Astrocyte (in vitro differentiated cells and primary cell): ENCODE results near the gene GALR1. TPM values are rescaled to one million over a fixed set of nuclear protein-coding genes. Genes with fewer than 3 reads are reported as not detected.

ENCODE experiments used
- DNase-seq: peaks from one replicate; pipeline ENCODE4 v3.0.0-alpha.2; 2010; ENCODE audit warnings: low read depth
- FAIRE-seq: peaks from 2 replicates; lab custom pipeline; 2011; peaks lifted over from hg19 to GRCh38; lab: Jason Lieb, UNC
- H2AFZ ChIP-seq: 2 replicates; pipeline ENCODE4 v1.6.0; 2012; ENCODE audit warnings: low read depth, low read length, inconsistent platforms
- H3K27ac ChIP-seq: 2 replicates; pipeline ENCODE4 v1.5.1; 2011; ENCODE audit warnings: low read depth, low read length, inconsistent platforms
- H3K27me3 ChIP-seq: 2 replicates; pipeline ENCODE4 v1.6.0; 2011; ENCODE audit warnings: low read length, inconsistent platforms; ENCODE audit not compliant: insufficient read depth
- H3K36me3 ChIP-seq: 2 replicates; pipeline ENCODE4 v1.5.1; 2011; ENCODE audit warnings: low read length, inconsistent platforms; ENCODE audit not compliant: insufficient read depth
- H3K4me1 ChIP-seq: 2 replicates; pipeline ENCODE4 v1.5.1; 2011; ENCODE audit warnings: low read length, inconsistent platforms; ENCODE audit not compliant: insufficient read depth
- H3K4me2 ChIP-seq: 2 replicates; pipeline ENCODE4 v1.6.0; 2012; ENCODE audit warnings: low read length, inconsistent platforms
- H3K4me3 ChIP-seq: 2 replicates; pipeline ENCODE4 v1.5.1; 2011; ENCODE audit warnings: low read depth, mild to moderate bottlenecking, low read length, inconsistent platforms; ENCODE audit not compliant: insufficient read depth
- H3K79me2 ChIP-seq: 2 replicates; pipeline ENCODE4 v1.6.0; 2012; ENCODE audit warnings: mild to moderate bottlenecking, low read length, inconsistent platforms; ENCODE audit not compliant: insufficient read depth
- H3K9ac ChIP-seq: 2 replicates; pipeline ENCODE4 v1.6.0; 2012; ENCODE audit warnings: mild to moderate bottlenecking, low read length, inconsistent platforms
- H3K9me3 ChIP-seq: 2 replicates; pipeline ENCODE4 v1.5.1; 2012; ENCODE audit warnings: low read depth, mild to moderate bottlenecking, low read length, inconsistent platforms; ENCODE audit not compliant: insufficient read depth
- H4K20me1 ChIP-seq: 2 replicates; pipeline ENCODE4 v1.6.0; 2012; ENCODE audit warnings: low read length, inconsistent platforms; ENCODE audit not compliant: insufficient read depth
- H3K27ac Mint-ChIP-seq: one replicate; pipeline ENCODE4 v1.8.0; 2021; ENCODE audit warnings: mild to moderate bottlenecking, mixed read lengths; ENCODE audit not compliant: unreplicated experiment
- H3K27me3 Mint-ChIP-seq: one replicate; pipeline ENCODE4 v1.8.0; 2021; ENCODE audit warnings: low read depth, mixed read lengths; ENCODE audit not compliant: unreplicated experiment
- H3K36me3 Mint-ChIP-seq: one replicate; pipeline ENCODE4 v1.8.0; 2021; ENCODE audit warnings: low read depth, mixed read lengths; ENCODE audit not compliant: unreplicated experiment
- H3K4me1 Mint-ChIP-seq: one replicate; pipeline ENCODE4 v1.8.0; 2021; ENCODE audit warnings: low read depth, mixed read lengths; ENCODE audit not compliant: unreplicated experiment
- H3K4me3 Mint-ChIP-seq: one replicate; pipeline ENCODE4 v1.8.0; 2021; ENCODE audit warnings: mild to moderate bottlenecking, moderate library complexity, mixed read lengths; ENCODE audit not compliant: unreplicated experiment
- H3K9me3 Mint-ChIP-seq: one replicate; pipeline ENCODE4 v1.8.0; 2021; ENCODE audit warnings: mild to moderate bottlenecking, mixed read lengths; ENCODE audit not compliant: unreplicated experiment
- CTCF ChIP-seq: IDR thresholded peaks from 2 replicates; pipeline ENCODE4 v1.5.1; 2011; ENCODE audit warnings: low read depth, mild to moderate bottlenecking, inconsistent platforms, low read length, moderate library complexity; ENCODE audit not compliant: insufficient read depth
- EZH2 ChIP-seq: IDR thresholded peaks from 2 replicates; pipeline ENCODE4 v1.6.1; 2012; ENCODE audit warnings: mild to moderate bottlenecking, low read length, inconsistent platforms; ENCODE audit not compliant: insufficient read depth
- total RNA-seq: library from RNA; stranded (reverse); gene quantifications from 2 replicates; pipeline ENCODE4 v1.2.1, GENCODE V29; 2021

GALR1 gene
- total RNA-seq, 1 donor from 2014 or later, result not detected

DNA sequence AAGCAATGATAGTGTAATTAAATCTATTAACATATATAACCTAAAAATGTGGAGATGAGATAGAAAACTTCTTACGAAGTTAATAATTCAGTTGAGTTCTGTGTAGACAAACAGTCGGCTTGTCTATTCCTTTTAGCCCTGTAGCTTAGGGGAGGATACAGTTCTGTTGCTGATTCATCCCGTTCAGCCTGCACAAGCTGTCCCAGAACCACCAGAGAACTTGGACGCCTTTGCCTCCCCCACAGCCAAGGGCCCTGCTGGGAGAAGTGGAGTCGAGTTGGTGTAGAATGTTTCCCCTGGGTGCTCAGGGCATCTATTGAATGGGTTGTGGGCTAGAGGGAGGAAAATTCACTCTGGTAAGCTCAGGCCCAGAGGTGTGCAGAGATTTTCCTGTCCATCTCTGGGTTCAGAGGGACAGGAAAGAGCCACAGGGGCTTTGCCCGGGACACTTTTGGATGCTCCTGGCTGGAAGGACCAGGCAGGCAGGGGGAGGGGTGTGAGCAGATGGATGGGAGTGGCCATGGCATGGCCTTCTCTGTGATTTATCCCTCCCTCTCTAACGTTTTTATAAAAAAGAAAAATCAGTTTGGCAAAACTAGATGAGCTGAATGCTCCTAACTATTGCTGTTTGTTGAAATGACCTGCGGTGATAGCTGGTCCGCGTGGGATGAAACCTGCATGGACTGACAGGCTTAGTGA lies 42.8 kb upstream of the GALR1 start:
- Histone ChIP-seq H3K4me1 (peaks cover 9% of the 10 kb centered on the region), H3K4me2 (no peak overlapping the region), H3K27ac (no peak overlapping the region), H3K9ac (no peak overlapping the region), H3K79me2 (no peaks in the 10 kb centered on the region), H2AFZ (peak overlapping the region; percentile 22), H3K4me3 (no peak overlapping the region), H3K27me3 (no peaks in the 10 kb centered on the region), H3K36me3 (no peaks in the 10 kb centered on the region), H3K9me3 (no peaks in the 10 kb centered on the region), H4K20me1 (no peaks in the 10 kb centered on the region)
- DNase-seq (peak; percentile 57), FAIRE-seq (no peak)
- H3K27me3 Mint-ChIP-seq, result no peaks in the 10 kb centered on the region
- H3K4me1 Mint-ChIP-seq, result peaks cover 30% of the 10 kb centered on the region
- no peak overlapping the region for H3K4me3 Mint-ChIP-seq
- peak overlapping the region; percentile 58 for H3K27ac Mint-ChIP-seq
- H3K9me3 Mint-ChIP-seq, result peaks cover 8% of the 10 kb centered on the region
- no peaks in the 10 kb centered on the region for H3K36me3 Mint-ChIP-seq
- TF ChIP-seq EZH2 (no peak), CTCF (no peak)

DNA sequence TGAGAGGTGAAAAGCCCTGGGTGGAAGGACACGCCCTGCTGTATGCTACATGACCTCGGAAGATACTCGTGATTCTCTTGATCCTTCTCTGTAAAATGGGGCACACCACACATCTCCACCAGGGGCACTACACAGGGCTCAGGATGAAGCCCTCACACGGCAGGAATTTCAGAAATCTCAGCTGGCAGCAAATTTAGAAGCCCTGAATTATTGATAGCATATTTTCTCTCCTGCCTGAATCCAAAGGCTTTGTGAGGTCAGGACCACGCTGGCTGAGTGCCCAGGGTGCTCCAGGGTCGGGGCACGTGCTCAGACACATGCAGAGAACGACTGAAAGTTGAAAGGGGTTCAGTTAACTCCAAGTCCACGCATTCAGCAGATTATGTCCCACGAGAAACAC lies 42.1 kb upstream of the GALR1 start:
- DNase-seq (peak; percentile 44), FAIRE-seq (no peak)
- H3K27ac ChIP-seq, result no peak overlapping the region
- H3K9ac ChIP-seq, result no peak overlapping the region
- H3K27me3 ChIP-seq, result no peaks in the 10 kb centered on the region
- H3K79me2 ChIP-seq, result no peaks in the 10 kb centered on the region
- Mint-ChIP-seq H3K4me1 (peaks cover 30% of the 10 kb centered on the region), H3K27me3 (no peaks in the 10 kb centered on the region), H3K27ac (peak overlapping the region; percentile 53), H3K36me3 (no peaks in the 10 kb centered on the region), H3K4me3 (no peak overlapping the region), H3K9me3 (peaks cover 8% of the 10 kb centered on the region)
- H3K36me3 ChIP-seq, result no peaks in the 10 kb centered on the region
- no peak overlapping the region for H3K4me3 ChIP-seq
- TF ChIP-seq EZH2, result no peak
- peak; percentile 67 for TF ChIP-seq CTCF
- no peaks in the 10 kb centered on the region for H3K9me3 ChIP-seq
- H3K4me2 ChIP-seq, result peak overlapping the region; percentile 48
- H3K4me1 ChIP-seq, result peaks cover 9% of the 10 kb centered on the region
- peak overlapping the region; percentile 54 for H2AFZ ChIP-seq
- no peaks in the 10 kb centered on the region for H4K20me1 ChIP-seq

- H3K27me3 Mint-ChIP-seq, result no peaks in the 10 kb centered on the region
- H3K79me2 ChIP-seq, result no peaks in the 10 kb centered on the region
- H3K36me3 Mint-ChIP-seq, result no peaks in the 10 kb centered on the region
- DNase-seq (peak; percentile 46), FAIRE-seq (no peak)
- peaks cover 30% of the 10 kb centered on the region for H3K4me1 Mint-ChIP-seq
- TF ChIP-seq EZH2 (no peak), CTCF (no peak)
- no peaks in the 10 kb centered on the region for H3K9me3 ChIP-seq
- peak overlapping the region; percentile 82 for H3K4me2 ChIP-seq
- peak overlapping the region; percentile 3 for H3K4me3 ChIP-seq
- H3K27me3 ChIP-seq, result no peaks in the 10 kb centered on the region
- peaks cover 9% of the 10 kb centered on the region for H3K4me1 ChIP-seq
- H3K9ac ChIP-seq, result peak overlapping the region; percentile 55
- H3K4me3 Mint-ChIP-seq, result no peak overlapping the region
- peaks cover 8% of the 10 kb centered on the region for H3K9me3 Mint-ChIP-seq
- peak overlapping the region; percentile 32 for H3K27ac ChIP-seq
- peak overlapping the region; percentile 2 for H2AFZ ChIP-seq
- H4K20me1 ChIP-seq, result no peaks in the 10 kb centered on the region
- H3K27ac Mint-ChIP-seq, result peak overlapping the region; percentile 86
- no peaks in the 10 kb centered on the region for H3K36me3 ChIP-seq
Measured at GRCh38 chr18:77208964-77209363, 40.7 kb upstream of the GALR1 start.
